GM18526 (cell line): Measurements from ENCODE around the gene FARP1.

Experiments
- POLR2A ChIP-seq: IDR thresholded peaks from 3 replicates; pipeline ENCODE4 v1.6.1; 2011; ENCODE audit not compliant: insufficient read length; ENCODE audit errors: extremely low read depth

FARP1 gene

GRCh38 chr13:98112456-98112855 is 30.4 kb upstream of the FARP1 start:
- no peak for TF ChIP-seq POLR2A

- no peak for TF ChIP-seq POLR2A
Observed at GRCh38 chr13:98118865-98119264, 24.0 kb upstream of the FARP1 start.

GRCh38 chr13:98123176-98123575 is 19.7 kb upstream of the FARP1 start:
- no peak for TF ChIP-seq POLR2A

GRCh38 chr13:98129059-98129746 is 13.7 kb upstream of the FARP1 start:
- no peak for TF ChIP-seq POLR2A

GRCh38 chr13:98133946-98134345 is 8.9 kb upstream of the FARP1 start:
- TF ChIP-seq POLR2A: no peak

- no peak for TF ChIP-seq POLR2A
Observed at GRCh38 chr13:98134901-98135300, 8.0 kb upstream of the FARP1 start.

GRCh38 chr13:98141091-98141490 is 1.8 kb upstream of the FARP1 start:
- TF ChIP-seq POLR2A: no peak

- TF ChIP-seq POLR2A: no peak
Observed at GRCh38 chr13:98141509-98142379, 1.1 kb upstream of the FARP1 start.

- no peak for TF ChIP-seq POLR2A
Observed at GRCh38 chr13:98143157-98143553, 261 bp downstream of the FARP1 start.

GRCh38 chr13:98143601-98144026 is 720 bp downstream of the FARP1 start:
- no peak for TF ChIP-seq POLR2A

GRCh38 chr13:98144027-98144741 is 1.3 kb downstream of the FARP1 start:
- no peak for TF ChIP-seq POLR2A

GRCh38 chr13:98144801-98145350 is 2.0 kb downstream of the FARP1 start:
- no peak for TF ChIP-seq POLR2A

GRCh38 chr13:98147521-98147920 is 4.6 kb downstream of the FARP1 start:
- no peak for TF ChIP-seq POLR2A

GRCh38 chr13:98150832-98151479 is 8.1 kb downstream of the FARP1 start:
- no peak for TF ChIP-seq POLR2A
